ENCODE data around the gene RAB40C.
"Not testable (repeated sequence)": the region's sequence is repeated elsewhere in the genome, so short reads cannot be mapped to it uniquely, and the experiment has no call there.

Gene RAB40C

DNA sequence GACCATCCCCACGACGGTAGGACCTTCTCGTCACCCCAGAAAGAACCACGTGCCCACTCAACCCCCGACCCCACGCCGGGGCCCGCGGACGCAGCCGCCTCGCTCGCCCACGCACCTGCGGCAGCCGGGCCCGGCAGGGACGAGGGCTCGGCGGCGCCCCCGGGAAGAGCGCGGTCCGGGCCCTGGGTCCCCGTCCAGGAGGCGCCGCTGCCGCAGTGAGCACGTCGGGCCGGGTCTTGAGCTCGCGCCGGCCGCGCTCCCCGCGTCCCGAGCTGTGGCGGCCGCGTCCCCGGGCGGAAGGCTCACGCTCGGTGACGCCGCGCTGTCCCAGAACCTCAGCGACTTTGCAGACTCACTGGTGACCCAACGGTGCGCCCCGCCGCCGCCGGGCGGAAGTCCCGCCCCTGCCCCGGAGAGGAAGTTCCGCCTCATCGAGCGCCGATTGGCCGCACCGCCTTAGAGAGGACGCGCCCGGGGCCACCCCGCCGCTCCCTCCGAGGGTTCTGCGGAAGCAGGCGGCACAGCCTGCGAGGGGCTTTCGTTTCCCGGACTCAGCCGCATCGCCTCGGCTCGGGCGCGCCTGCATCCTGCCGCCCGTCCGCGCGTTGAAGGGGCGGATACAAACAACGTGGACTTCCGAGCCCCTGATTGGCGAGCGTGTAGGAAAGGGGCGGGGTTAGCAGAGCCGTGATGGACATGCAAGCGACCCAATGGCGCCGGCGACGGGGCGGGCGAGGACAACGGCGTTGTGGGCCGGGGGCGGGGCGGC is 793 bp upstream of the RAB40C start:
- peak; percentile 97 for DNase-seq (ENCODE audit: low read depth in 2 of 2)

GRCh38 chr16:590188-590814 is 435 bp downstream of the RAB40C start:
- DNase-seq (ENCODE audit: low read depth in 2 of 2) = no peak

- no peak for DNase-seq (ENCODE audit: low read depth in 2 of 2)
These were observed 942 bp downstream of the RAB40C start for GRCh38 chr16:590815-591200.

- DNase-seq (ENCODE audit: low read depth in 2 of 2) = no peak
These were observed 1.4 kb downstream of the RAB40C start for GRCh38 chr16:591231-591630.

DNA sequence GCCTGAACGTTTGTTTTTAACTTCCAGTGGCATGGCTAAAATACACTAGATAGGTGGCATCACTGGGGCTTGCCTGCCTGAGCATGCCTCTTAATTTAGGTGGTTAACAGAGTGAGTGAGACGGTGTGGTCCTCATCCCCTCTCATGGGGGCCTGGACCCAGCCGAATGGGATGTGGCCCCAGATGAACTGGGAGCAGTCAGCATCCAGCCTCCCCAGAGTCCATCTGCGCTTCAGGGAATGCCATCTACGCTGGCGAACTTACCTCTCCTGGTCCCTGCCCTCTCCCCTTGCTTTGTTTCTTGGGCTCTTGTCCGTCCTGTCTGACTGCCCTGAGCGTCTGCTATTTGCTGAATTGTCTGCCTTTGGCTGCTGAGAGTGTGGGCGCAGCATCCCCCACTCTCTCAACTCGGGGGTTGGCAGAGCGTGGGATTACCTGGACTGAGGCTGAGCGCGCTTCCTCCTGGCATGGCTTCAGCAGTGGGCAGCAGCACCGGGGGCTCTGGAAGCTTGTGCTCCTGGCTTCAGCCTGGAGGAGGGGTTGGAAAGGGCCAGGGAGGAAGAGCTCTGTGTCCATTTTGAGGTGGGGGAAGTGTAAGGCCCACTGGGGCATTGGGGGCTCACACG is 2.1 kb downstream of the RAB40C start:
- DNase-seq (ENCODE audit: low read depth in 2 of 2) = no peak

- DNase-seq (ENCODE audit: low read depth in 2 of 2) = no peak
These were observed 2.8 kb downstream of the RAB40C start for GRCh38 chr16:592518-593306.

- DNase-seq (ENCODE audit: low read depth in 2 of 2) = no peak
These were observed 3.5 kb downstream of the RAB40C start for GRCh38 chr16:593406-593805.

- no peak for DNase-seq (ENCODE audit: low read depth in 2 of 2)
These were observed 3.9 kb downstream of the RAB40C start for GRCh38 chr16:593807-594206.

GRCh38 chr16:595094-595528 is 5.2 kb downstream of the RAB40C start:
- DNase-seq (ENCODE audit: low read depth in 2 of 2) = no peak

DNA sequence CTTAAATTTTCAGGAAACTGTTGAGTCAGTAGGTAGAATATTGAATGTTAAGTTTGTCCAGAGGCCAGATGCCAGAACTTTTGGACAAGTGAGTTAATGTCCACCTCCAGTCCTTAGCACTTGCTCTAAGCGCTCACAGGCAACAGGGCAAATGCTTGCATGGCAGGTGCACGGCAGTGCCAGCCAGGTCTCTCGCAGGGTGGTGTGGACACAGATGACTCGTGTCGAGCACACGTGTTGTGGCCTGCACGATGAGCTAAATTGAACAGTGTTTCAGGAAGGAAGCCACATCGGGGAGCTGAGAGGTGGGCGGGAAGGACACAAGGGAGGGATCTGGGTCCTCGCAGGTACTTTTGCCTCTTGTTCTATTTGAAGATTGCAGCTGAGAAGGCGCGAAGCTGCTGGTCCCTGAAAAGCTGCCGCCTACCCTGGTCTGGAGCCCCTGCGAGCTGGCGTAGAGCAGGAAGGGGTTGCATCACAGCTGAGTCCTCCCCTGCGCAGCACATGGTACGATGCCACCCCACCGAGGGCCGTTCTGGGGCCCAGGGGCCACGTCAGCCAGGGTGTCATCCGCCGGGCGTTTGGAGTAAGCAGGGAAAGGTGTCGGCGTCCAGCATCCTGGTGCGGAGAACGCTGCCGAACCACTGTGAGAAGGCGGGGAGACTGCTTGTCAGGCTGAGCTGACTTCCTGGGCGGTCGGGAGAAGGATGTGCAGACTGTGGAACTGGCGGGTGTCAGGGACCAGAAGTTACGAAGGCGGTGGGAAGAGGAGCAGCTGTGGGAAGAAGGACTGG is 6.3 kb downstream of the RAB40C start:
- DNase-seq (ENCODE audit: low read depth in 2 of 2) = no peak

DNA sequence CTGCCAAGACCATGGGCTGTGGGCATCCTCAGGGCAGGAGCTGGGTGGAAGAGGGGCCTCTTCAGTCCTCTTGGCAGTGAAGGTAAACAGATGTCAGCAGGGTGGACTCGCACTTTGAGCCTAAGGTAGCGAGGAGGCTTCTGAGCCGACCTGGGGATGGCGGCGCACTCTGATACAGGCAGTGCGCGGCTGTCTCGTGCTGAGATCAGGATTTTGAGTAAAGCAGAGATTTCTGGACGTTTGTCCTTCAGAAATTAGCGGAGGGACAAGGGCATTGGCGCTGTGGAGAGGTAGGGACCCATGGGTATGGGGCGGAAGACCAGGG is 6.8 kb downstream of the RAB40C start:
- no peak for DNase-seq (ENCODE audit: low read depth in 2 of 2)

- not testable (repeated sequence) for DNase-seq (ENCODE audit: low read depth in 2 of 2)
These were observed 7.8 kb downstream of the RAB40C start for GRCh38 chr16:597655-598054.

GRCh38 chr16:598823-599739 is 9.2 kb downstream of the RAB40C start:
- no peak for DNase-seq (ENCODE audit: low read depth in 2 of 2)

DNA sequence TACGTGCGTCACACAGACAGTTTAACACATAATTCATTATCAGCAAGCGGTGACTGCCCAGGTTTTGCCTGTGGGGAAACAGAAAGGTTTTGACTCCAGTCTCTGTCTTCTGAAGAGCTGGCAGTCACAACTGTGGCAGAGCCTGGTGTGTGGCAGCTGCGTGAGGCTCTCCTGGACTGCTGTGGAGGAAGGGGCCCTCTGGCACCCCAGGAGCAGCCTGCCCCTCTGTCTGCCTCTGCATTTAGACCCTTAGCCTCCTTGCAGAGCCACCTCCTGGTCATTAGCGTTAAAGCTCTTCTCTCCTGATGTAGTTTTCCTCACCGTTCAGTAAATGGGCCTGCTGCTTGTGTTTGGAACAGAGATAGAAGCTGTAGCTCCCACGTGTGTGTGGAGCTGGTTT is 10.9 kb downstream of the RAB40C start:
- DNase-seq (ENCODE audit: low read depth in 2 of 2) = no peak

DNA sequence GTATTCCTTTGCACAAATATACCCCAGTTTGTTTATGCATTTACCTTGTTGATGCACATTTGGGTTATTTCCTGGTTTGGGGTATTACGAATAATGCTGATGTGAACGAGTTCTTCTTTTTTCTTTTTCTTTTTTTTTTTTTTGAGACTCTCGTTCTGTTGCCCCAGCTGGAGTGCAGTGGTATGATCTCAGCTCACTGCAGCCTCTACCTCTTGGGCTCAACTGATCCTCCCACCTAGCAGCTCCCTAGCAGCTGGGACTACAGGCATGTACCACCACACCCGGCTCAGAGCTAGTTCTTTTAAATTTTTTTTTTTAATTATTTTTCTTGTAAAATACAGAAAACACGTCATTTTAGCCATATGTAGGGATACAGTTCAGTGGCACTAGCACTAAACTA is 14.1 kb downstream of the RAB40C start:
- no peak for DNase-seq (ENCODE audit: low read depth in 2 of 2)

- no peak for DNase-seq (ENCODE audit: low read depth in 2 of 2)
These were observed 16.9 kb downstream of the RAB40C start for GRCh38 chr16:606656-607307.

GRCh38 chr16:608019-608418 is 18.2 kb downstream of the RAB40C start:
- DNase-seq (ENCODE audit: low read depth in 2 of 2) = no peak

DNA sequence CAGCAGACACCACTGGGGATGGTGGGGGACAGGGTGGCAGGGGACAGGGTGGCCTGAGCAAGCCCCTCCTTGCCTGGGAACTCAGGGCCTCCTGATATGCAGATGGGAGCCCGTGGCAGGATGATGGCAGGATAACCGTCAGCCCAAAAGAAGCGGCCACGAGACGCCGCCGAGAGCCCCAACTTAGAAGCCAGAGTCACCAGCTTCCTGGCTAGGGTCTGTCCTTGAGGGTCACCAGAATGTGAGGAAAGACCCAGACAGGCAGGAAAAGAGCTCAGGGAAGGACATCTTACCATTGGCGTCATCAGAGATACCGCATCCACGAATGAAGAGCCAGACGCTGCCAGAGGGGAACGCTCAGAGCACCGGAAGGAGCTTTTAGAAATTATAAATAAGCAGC is 19.4 kb downstream of the RAB40C start:
- DNase-seq (ENCODE audit: low read depth in 2 of 2) = no peak

DNA sequence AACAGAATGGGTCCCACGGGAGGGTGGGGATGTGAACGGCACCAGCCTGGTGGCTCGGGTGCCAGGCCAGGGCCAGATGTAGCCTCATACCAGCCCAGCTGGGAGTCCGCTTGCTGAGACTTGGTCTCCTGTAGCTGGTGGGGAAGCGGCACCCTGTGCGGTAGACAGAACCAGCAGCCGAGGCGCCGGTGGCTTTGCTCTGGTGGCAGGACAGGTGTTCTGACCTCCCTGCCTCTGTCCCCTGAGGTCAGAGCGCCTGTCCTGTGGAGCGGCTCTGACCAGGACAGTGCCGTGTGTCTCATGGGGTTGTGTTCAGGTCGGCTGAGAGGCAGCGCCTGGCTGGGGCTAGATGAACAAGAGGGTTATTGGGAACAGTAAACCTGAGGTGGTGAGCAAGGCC is 20.1 kb downstream of the RAB40C start:
- no peak for DNase-seq (ENCODE audit: low read depth in 2 of 2)

Data from stimulated activated CD8-positive, alpha-beta memory T cell treated with anti-CD3 and anti-CD28 coated beads, Interleukin-2, amount 100 ng/mL, for 1 hour (primary cell).